HEK293 (cell line): ENCODE data around the gene ALDOC.

Source experiments
- CTCF ChIA-PET: fragments of 350-600 bp; formaldehyde crosslinking; extraction: SDS; loops from one replicate; lab custom pipeline; 2021; ENCODE audit warnings: antibody characterized with exemption; lab: Yijun Ruan, JAX
- POLR2A ChIA-PET: fragments of 300-600 bp; formaldehyde crosslinking; extraction: SDS; loops from one replicate; lab custom pipeline; 2020; ENCODE audit warnings: antibody characterized with exemption, inconsistent platforms; lab: Yijun Ruan, JAX
- H3K27ac ChIP-seq: fragments of 200-500 bp; sonication (Bioruptor generic); 2 replicates; pipeline ENCODE4 v1.5.1; 2014; ENCODE audit warnings: low read depth, low read length, control low read depth, inconsistent platforms; ENCODE audit errors: extremely low read depth
- H3K36me3 ChIP-seq, 2 experiments: fragments of 200-500 bp in 1 of 2; sonication (Bioruptor generic) in 1 of 2; 1 replicate in 1 of 2; 2 replicates in 1 of 2; pipeline ENCODE4 v1.5.1; 2014 to 2017; ENCODE audit warnings: inconsistent platforms in 2 of 2, low read length in 2 of 2; ENCODE audit not compliant: control insufficient read depth in 2 of 2, insufficient read depth in 1 of 2
- H3K4me1 ChIP-seq: fragments of 200-500 bp; sonication (Bioruptor generic); 2 replicates; pipeline ENCODE4 v1.5.1; 2014; ENCODE audit warnings: mild to moderate bottlenecking, low read length, inconsistent platforms; ENCODE audit not compliant: control insufficient read depth, insufficient read depth
- H3K4me3 ChIP-seq: 2 replicates; pipeline ENCODE4 v1.5.1; 2011; ENCODE audit warnings: low read depth, mild to moderate bottlenecking, control low read depth, low read length, moderate library complexity
- H3K9me3 ChIP-seq: fragments of 200-500 bp; sonication (Bioruptor generic); 2 replicates; pipeline ENCODE4 v1.5.1; 2014; ENCODE audit warnings: low read depth, low read length, inconsistent platforms; ENCODE audit not compliant: control insufficient read depth, insufficient read depth
- BCL6B ChIP-seq: fragments of 450-650 bp; formaldehyde crosslinking; IDR thresholded peaks from 2 replicates; pipeline ENCODE4 v1.5.1; 2017; ENCODE audit warnings: missing biosample characterization, missing genetic modification characterization
- EGR2 ChIP-seq: fragments of 450-650 bp; formaldehyde crosslinking; IDR thresholded peaks from 2 replicates; pipeline ENCODE4 v1.5.1; 2016; ENCODE audit warnings: low read depth, missing biosample characterization, missing genetic modification characterization
- KLF1 ChIP-seq: fragments of 450-650 bp; formaldehyde crosslinking; IDR thresholded peaks from 2 replicates; pipeline ENCODE4 v1.5.1; 2016; ENCODE audit warnings: missing biosample characterization, missing genetic modification characterization
- KLF16 ChIP-seq: fragments of 450-650 bp; formaldehyde crosslinking; IDR thresholded peaks from 2 replicates; pipeline ENCODE4 v1.5.1; 2017; ENCODE audit warnings: missing biosample characterization, missing genetic modification characterization
- MEIS1 ChIP-seq: sonication (generic); formaldehyde crosslinking; IDR thresholded peaks from 2 replicates; pipeline ENCODE4 v1.8.1; 2022; ENCODE audit warnings: missing genetic modification reagents, mild to moderate bottlenecking, borderline replicate concordance
- ZBTB8A ChIP-seq: fragments of 450-650 bp; formaldehyde crosslinking; IDR thresholded peaks from 2 replicates; pipeline ENCODE4 v1.5.1; 2016; ENCODE audit warnings: missing biosample characterization, missing genetic modification characterization
- ZFHX2 ChIP-seq: fragments of 450-650 bp; formaldehyde crosslinking; conservative IDR thresholded peaks from 2 replicates; pipeline ENCODE4 v1.5.1; 2016; ENCODE audit warnings: missing biosample characterization, missing genetic modification characterization
- ZIC2 ChIP-seq: fragments of 450-650 bp; formaldehyde crosslinking; IDR thresholded peaks from 2 replicates; pipeline ENCODE4 v1.5.1; 2016; ENCODE audit warnings: missing biosample characterization, missing genetic modification characterization
- ZNF132 ChIP-seq: fragments of 450-650 bp; formaldehyde crosslinking; IDR thresholded peaks from 2 replicates; pipeline ENCODE4 v1.5.1; 2017; ENCODE audit warnings: missing biosample characterization, missing genetic modification characterization, borderline replicate concordance
- ZNF169 ChIP-seq: fragments of 450-650 bp; formaldehyde crosslinking; IDR thresholded peaks from 2 replicates; pipeline ENCODE4 v1.5.1; 2016; ENCODE audit warnings: missing biosample characterization, missing genetic modification characterization
- ZNF785 ChIP-seq: fragments of 450-650 bp; formaldehyde crosslinking; IDR thresholded peaks from 2 replicates; pipeline ENCODE4 v1.5.1; 2016; ENCODE audit warnings: missing biosample characterization, missing genetic modification characterization
- TF ChIP-seq, protein P1 (sequence below): fragments of 450-650 bp; formaldehyde crosslinking; IDR thresholded peaks from 2 replicates; pipeline ENCODE4 v1.5.0; 2017; ENCODE audit warnings: missing biosample characterization, missing genetic modification characterization, borderline replicate concordance
- TF ChIP-seq, protein P2 (sequence below): fragments of 450-650 bp; formaldehyde crosslinking; IDR thresholded peaks from 2 replicates; pipeline ENCODE4 v1.5.1; 2017; ENCODE audit warnings: missing biosample characterization, missing genetic modification characterization

The ALDOC gene

GRCh38 chr17:28528327-28529012 lies 48.2 kb downstream of the ALDOC start:
- peaks cover 5% of the 10 kb centered on the region; the same call in 1 of the 2 replicates for H3K4me1 ChIP-seq
- TF ChIP-seq KLF16 (tag by site-specific recombination) (no peak), KLF1 (tag by site-specific recombination) (peak; percentile 53)
- POLR2A ChIA-PET, result interaction anchor here (0.6 kb wide), 1 partner anchor 29 kb away, joined by 3 read pairs; no protein-coding TSS in a partner anchor
- no peaks in the 10 kb centered on the region for H3K9me3 ChIP-seq
- CTCF ChIA-PET, result interaction anchor here (0.6 to 4.7 kb wide), 6 partner anchors 9 to 119 kb away, joined by 3 to 17 read pairs (median 4); no protein-coding TSS in a partner anchor
- H3K27ac ChIP-seq, result no peak overlapping the region
- H3K36me3 ChIP-seq, result no peaks in the 10 kb centered on the region
- H3K4me3 ChIP-seq, result no peak overlapping the region

GRCh38 chr17:28527859-28528258 lies 48.8 kb downstream of the ALDOC start:
- ChIA-PET POLR2A (no interaction called here), CTCF (interaction anchor here (1.2 to 4.7 kb wide), 4 partner anchors 8 to 33 kb away, joined by 3 to 17 read pairs (median 10); no protein-coding TSS in a partner anchor)
- H3K4me1 ChIP-seq, result peaks cover 5% of the 10 kb centered on the region; the same call in 1 of the 2 replicates
- H3K36me3 ChIP-seq, result no peaks in the 10 kb centered on the region
- H3K27ac ChIP-seq, result no peak overlapping the region
- no peak overlapping the region for H3K4me3 ChIP-seq
- TF ChIP-seq ZNF169 (tag by site-specific recombination) (no peak), ZNF132 (no peak), ZNF785 (tag by site-specific recombination) (no peak)
- TF ChIP-seq, protein P1, sequence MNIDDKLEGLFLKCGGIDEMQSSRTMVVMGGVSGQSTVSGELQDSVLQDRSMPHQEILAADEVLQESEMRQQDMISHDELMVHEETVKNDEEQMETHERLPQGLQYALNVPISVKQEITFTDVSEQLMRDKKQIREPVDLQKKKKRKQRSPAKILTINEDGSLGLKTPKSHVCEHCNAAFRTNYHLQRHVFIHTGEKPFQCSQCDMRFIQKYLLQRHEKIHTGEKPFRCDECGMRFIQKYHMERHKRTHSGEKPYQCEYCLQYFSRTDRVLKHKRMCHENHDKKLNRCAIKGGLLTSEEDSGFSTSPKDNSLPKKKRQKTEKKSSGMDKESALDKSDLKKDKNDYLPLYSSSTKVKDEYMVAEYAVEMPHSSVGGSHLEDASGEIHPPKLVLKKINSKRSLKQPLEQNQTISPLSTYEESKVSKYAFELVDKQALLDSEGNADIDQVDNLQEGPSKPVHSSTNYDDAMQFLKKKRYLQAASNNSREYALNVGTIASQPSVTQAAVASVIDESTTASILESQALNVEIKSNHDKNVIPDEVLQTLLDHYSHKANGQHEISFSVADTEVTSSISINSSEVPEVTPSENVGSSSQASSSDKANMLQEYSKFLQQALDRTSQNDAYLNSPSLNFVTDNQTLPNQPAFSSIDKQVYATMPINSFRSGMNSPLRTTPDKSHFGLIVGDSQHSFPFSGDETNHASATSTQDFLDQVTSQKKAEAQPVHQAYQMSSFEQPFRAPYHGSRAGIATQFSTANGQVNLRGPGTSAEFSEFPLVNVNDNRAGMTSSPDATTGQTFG (tag by site-specific recombination), result no peak
- TF ChIP-seq, protein P2, sequence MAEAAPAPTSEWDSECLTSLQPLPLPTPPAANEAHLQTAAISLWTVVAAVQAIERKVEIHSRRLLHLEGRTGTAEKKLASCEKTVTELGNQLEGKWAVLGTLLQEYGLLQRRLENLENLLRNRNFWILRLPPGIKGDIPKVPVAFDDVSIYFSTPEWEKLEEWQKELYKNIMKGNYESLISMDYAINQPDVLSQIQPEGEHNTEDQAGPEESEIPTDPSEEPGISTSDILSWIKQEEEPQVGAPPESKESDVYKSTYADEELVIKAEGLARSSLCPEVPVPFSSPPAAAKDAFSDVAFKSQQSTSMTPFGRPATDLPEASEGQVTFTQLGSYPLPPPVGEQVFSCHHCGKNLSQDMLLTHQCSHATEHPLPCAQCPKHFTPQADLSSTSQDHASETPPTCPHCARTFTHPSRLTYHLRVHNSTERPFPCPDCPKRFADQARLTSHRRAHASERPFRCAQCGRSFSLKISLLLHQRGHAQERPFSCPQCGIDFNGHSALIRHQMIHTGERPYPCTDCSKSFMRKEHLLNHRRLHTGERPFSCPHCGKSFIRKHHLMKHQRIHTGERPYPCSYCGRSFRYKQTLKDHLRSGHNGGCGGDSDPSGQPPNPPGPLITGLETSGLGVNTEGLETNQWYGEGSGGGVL, result no peak
- no peaks in the 10 kb centered on the region for H3K9me3 ChIP-seq

- Histone ChIP-seq H3K27ac (no peak overlapping the region), H3K9me3 (no peaks in the 10 kb centered on the region), H3K4me1 (peaks cover 5% of the 10 kb centered on the region; the same call in 1 of the 2 replicates), H3K36me3 (no peaks in the 10 kb centered on the region), H3K4me3 (no peak overlapping the region)
- CTCF ChIA-PET, result interaction anchor here (1.2 to 4.7 kb wide), 3 partner anchors 9 to 32 kb away, joined by 3 to 17 read pairs (median 17); no protein-coding TSS in a partner anchor
- peak; percentile 78 for TF ChIP-seq EGR2 (tag by site-specific recombination)
- peak; percentile 65 for TF ChIP-seq ZIC2
- TF ChIP-seq ZFHX2 (tag by site-specific recombination), result peak; percentile 77
- no peak for TF ChIP-seq MEIS1
- POLR2A ChIA-PET, result no interaction called here
These were observed 49.5 kb downstream of the ALDOC start for GRCh38 chr17:28527181-28527681.

DNA sequence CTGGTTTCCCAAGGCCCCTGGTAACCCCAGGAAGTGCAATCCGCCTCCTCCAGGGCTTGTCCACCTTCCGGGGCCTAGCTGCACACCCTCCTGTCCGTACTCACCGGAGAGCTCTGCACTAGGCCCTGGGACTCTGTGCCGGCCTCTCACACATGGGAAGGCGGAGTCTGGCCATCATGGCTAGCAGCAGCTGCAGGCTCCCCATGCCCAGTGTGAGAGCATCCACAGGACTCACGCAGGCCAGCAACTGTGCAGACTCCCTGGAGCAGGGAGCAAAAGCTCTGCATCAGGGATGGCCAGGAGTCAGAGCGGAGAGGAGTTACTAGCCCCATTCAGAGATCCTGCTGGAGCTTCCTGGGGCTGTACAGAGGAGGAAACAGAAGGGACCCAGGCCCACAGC lies 50.3 kb downstream of the ALDOC start:
- ChIA-PET POLR2A (interaction anchor here (0.6 kb wide), 1 partner anchor 104 kb away, joined by 3 read pairs; no protein-coding TSS in a partner anchor), CTCF (interaction anchor here (0.8 to 4.7 kb wide), 3 partner anchors 9 to 32 kb away, joined by 3 to 17 read pairs (median 5); no protein-coding TSS in a partner anchor)
- H3K4me3 ChIP-seq, result no peak overlapping the region

More for the DNA sequence above, 50.3 kb downstream of the ALDOC start:
- no peak for TF ChIP-seq BCL6B (tag by site-specific recombination)
- peak; percentile 74 for TF ChIP-seq ZIC2
- no peak for TF ChIP-seq ZBTB8A (tag by site-specific recombination)
- no peaks in the 10 kb centered on the region for H3K36me3 ChIP-seq
- no peaks in the 10 kb centered on the region for H3K9me3 ChIP-seq
- H3K4me1 ChIP-seq, result peaks cover 5% of the 10 kb centered on the region; the same call in 1 of the 2 replicates
- H3K27ac ChIP-seq, result no peak overlapping the region
